GM06990 (cell line): ENCODE results near the gene BANP.
"Not testable (repeated sequence)": the region's sequence is repeated elsewhere in the genome, so short reads cannot be mapped to it uniquely, and the experiment has no call there.

Source experiments
- DNase-seq: peaks from one replicate; pipeline ENCODE4 v3.0.0-alpha.2; 2011; ENCODE audit not compliant: insufficient read length; ENCODE audit errors: extremely low read depth
- H3K27me3 ChIP-seq: replicated peaks from 2 replicates; pipeline ENCODE4 v1.6.0; 2011; ENCODE audit warnings: low read length; ENCODE audit not compliant: control insufficient read depth, insufficient read depth
- H3K36me3 ChIP-seq: 2 replicates; pipeline ENCODE4 v1.5.1; 2011; ENCODE audit warnings: low read length; ENCODE audit not compliant: control insufficient read depth, insufficient read depth
- H3K4me3 ChIP-seq: replicated peaks from 2 replicates; pipeline ENCODE4 v1.5.1; 2011; ENCODE audit warnings: low read depth, mild to moderate bottlenecking, control low read depth, low read length

BANP gene

GRCh38 chr16:88090377-88091175 lies 139.3 kb downstream of the BANP start:
- DNase-seq, H3K36me3 ChIP-seq: not testable (repeated sequence)

GRCh38 chr16:88091221-88091971 lies 140.2 kb downstream of the BANP start:
- not testable (repeated sequence) for H3K4me3 ChIP-seq, DNase-seq, H3K27me3 ChIP-seq

More at GRCh38 chr16:88090377-88091175, 139.3 kb downstream of the BANP start:
- H3K4me3 ChIP-seq, H3K27me3 ChIP-seq: not testable (repeated sequence)

GRCh38 chr16:88091972-88092302 lies 140.7 kb downstream of the BANP start:
- H3K27me3 ChIP-seq, DNase-seq, H3K36me3 ChIP-seq, H3K4me3 ChIP-seq: not testable (repeated sequence)

More at GRCh38 chr16:88091221-88091971, 140.2 kb downstream of the BANP start:
- H3K36me3 ChIP-seq: not testable (repeated sequence)

- not testable (repeated sequence) for H3K36me3 ChIP-seq, H3K4me3 ChIP-seq, DNase-seq, H3K27me3 ChIP-seq
These were observed 141.7 kb downstream of the BANP start for GRCh38 chr16:88092791-88093555.

- H3K4me3 ChIP-seq, H3K36me3 ChIP-seq, DNase-seq, H3K27me3 ChIP-seq: not testable (repeated sequence)
These were observed 142.5 kb downstream of the BANP start for GRCh38 chr16:88093556-88094252.

- not testable (repeated sequence) for H3K36me3 ChIP-seq, H3K27me3 ChIP-seq, H3K4me3 ChIP-seq, DNase-seq
These were observed 143.0 kb downstream of the BANP start for GRCh38 chr16:88094253-88094575.

GRCh38 chr16:88094900-88095299 lies 143.7 kb downstream of the BANP start:
- not testable (repeated sequence) for H3K27me3 ChIP-seq, H3K4me3 ChIP-seq, H3K36me3 ChIP-seq, DNase-seq

DNA sequence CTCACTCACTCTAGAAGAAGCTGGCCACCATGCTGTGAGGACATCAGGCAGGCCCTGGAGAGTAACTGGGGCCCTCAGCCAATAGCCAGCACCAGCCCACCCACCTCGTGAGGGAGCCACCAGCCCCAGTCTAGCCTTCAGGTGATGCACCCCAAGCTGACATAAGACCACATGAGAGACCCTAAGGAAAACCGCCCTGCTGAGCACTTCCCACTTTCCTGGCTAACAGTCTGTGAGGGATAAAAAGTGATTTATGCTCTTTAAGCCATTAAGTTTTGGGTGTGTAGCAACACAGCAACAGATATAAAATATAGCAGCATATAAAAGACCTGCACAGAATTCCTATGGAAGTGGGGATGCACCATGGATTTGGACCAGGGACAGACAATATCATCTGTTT lies 145.4 kb downstream of the BANP start:
- H3K36me3 ChIP-seq, DNase-seq, H3K4me3 ChIP-seq, H3K27me3 ChIP-seq: not testable (repeated sequence)

DNA sequence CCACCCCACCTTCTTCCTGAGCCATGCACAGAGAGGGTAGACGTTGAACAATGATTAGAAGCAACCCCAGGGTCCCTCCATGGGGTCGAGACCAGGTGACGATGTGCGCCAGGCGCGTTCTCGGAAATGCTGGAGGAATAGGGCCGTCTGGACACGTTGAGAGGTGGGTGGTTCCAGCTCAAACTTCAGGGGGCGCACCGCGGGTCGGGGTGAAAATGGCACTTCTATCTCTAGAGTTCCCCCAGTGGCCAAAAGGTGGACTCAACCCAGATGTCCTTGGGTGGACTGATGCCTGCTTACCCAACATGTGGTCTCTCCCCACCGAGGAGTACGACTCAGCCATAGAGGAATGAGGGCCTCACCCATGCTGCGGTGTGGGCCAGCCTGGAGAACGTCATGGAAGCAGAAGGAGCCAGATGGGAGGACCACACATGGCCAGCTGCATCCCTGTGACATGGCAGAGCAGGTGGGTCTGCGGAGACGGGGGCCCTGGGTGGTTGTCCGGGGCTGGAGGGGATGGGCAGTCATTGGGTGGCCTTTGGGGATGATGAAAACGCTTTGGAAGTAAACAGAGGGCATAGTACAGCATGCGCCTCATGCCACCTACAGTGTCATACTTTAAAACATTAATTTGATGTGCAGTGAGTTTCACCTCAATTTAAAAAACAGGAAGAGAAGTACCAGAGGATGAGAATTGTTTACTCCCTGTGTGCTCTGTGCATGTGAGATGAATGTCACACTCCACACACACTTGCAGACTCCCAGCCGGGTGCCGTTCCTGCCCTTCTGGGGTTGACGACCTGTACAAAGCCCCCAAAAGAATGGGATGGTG lies 147.7 kb downstream of the BANP start:
- not testable (repeated sequence) for DNase-seq, H3K36me3 ChIP-seq, H3K27me3 ChIP-seq, H3K4me3 ChIP-seq
